Measurements from ENCODE around the gene HP.
"Not testable (repeated sequence)": the region's sequence is repeated elsewhere in the genome, so short reads cannot be mapped to it uniquely, and the experiment has no call there.

GRCh38 chr16:72075067-72075466 lies 20.8 kb downstream of the HP start:
- TF ChIP-seq POLR2A, CTCF (IDR thresholded peaks at IDR 0.05): not testable (repeated sequence)
